ENCODE measurements around the gene BICD2.

BICD2 gene

DNA sequence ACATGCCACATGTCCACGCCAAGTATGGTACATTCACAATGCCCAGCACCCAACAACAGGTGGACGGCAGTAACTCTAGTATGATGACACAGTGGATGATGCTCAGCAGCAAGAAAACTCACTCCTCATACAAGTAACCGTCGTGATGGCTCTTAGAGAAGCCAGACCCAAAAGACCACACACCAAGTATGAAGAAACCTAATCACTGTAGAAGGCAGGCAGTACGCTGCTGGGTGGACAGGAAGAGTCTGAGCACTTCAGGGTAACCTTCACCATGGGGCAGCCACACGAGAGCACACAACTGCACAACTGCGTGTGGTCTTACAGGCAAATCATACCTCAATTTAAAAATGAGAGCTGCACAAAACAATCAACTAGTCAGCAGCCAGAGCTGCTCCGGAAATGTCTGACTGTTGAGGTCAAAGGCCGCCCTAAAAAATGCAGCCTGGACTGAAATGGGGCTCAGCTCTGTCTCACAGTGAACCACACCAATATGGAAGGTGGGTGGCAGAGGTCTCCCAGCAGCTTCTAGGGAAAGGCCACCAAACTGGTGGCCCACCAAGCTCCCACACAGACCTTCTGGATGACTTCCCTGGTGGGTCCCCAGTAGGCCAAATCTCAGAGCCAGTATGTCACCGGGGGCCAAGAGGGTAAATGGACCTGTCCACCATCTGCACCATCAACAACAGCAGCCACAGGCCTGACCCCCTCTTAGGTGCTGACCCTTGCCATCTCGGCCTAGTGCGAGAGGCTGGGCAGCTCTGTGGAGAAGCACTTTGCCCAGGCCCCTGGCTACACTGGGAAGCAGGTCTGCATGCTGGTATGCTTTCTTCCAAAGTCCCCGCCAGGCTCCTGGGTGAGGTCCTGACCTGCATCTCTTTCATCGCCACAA lies 17.8 kb downstream of the BICD2 start:
- no peaks in the 10 kb centered on the region for H3K4me1 ChIP-seq (ENCODE audit: insufficient read depth, low read length)
- no peak overlapping the region for H3K27ac ChIP-seq (ENCODE audit: low read length)
- TF ChIP-seq EZH2 (IDR thresholded peaks at IDR 0.05; ENCODE audit: borderline replicate concordance, low read depth, low read length, severe bottlenecking): no peak
- TF ChIP-seq, protein P1, sequence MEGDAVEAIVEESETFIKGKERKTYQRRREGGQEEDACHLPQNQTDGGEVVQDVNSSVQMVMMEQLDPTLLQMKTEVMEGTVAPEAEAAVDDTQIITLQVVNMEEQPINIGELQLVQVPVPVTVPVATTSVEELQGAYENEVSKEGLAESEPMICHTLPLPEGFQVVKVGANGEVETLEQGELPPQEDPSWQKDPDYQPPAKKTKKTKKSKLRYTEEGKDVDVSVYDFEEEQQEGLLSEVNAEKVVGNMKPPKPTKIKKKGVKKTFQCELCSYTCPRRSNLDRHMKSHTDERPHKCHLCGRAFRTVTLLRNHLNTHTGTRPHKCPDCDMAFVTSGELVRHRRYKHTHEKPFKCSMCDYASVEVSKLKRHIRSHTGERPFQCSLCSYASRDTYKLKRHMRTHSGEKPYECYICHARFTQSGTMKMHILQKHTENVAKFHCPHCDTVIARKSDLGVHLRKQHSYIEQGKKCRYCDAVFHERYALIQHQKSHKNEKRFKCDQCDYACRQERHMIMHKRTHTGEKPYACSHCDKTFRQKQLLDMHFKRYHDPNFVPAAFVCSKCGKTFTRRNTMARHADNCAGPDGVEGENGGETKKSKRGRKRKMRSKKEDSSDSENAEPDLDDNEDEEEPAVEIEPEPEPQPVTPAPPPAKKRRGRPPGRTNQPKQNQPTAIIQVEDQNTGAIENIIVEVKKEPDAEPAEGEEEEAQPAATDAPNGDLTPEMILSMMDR (IDR thresholded peaks at IDR 0.05; ENCODE audit: borderline replicate concordance, extremely low read depth, low read length, poor library complexity, severe bottlenecking): no peak
- no peak overlapping the region for H3K9ac ChIP-seq (ENCODE audit: low read depth, low read length)
- H3K79me2 ChIP-seq (ENCODE audit: insufficient read depth, low read length): peaks cover 96% of the 10 kb centered on the region
- no peak overlapping the region for H3K4me3 ChIP-seq (ENCODE audit: low read depth in 1 of 2, low read length in 2 of 2)
- no peaks in the 10 kb centered on the region for H3K36me3 ChIP-seq (ENCODE audit: insufficient read depth, low read length)
- H4K20me1 ChIP-seq (ENCODE audit: insufficient read depth, low read length): peaks cover 73% of the 10 kb centered on the region
- H3K9me3 ChIP-seq (ENCODE audit: insufficient read depth, low read length, severe bottlenecking): no peaks in the 10 kb centered on the region
- ATAC-seq (ENCODE audit: insufficient read depth, low read depth) (no peak), DNase-seq (no peak)
- no peak overlapping the region for H2AFZ ChIP-seq (ENCODE audit: low read depth, low read length)
- no peaks in the 10 kb centered on the region for H3K27me3 ChIP-seq (ENCODE audit: insufficient read depth, low read length, poor library complexity)
- H3K4me2 ChIP-seq (ENCODE audit: insufficient read depth, low read length): no peak overlapping the region

DNA sequence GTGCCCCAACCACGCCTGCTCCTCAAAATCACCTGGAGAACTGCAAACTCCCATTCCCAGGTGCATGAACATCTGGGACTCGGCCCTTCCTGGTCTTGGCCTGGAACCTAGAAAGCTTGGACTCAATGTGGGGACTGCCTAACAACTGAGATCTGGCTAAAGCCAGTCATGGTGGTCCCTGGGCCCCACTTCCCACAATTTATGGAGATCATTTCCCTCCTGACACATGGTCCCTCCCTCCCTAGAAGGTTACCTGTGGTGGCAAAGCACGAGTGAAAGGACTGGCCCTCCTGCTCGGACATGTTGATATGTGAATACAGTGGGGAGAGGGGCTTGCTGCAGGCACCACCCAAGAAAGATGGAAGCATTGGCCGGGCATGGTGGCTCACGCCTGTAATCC lies 18.8 kb downstream of the BICD2 start:
- Histone ChIP-seq H3K4me1 (ENCODE audit: insufficient read depth, low read length) (no peaks in the 10 kb centered on the region), H3K27ac (ENCODE audit: low read length) (no peak overlapping the region), H3K9me3 (ENCODE audit: insufficient read depth, low read length, severe bottlenecking) (no peaks in the 10 kb centered on the region), H3K79me2 (ENCODE audit: insufficient read depth, low read length) (peaks cover 96% of the 10 kb centered on the region), H3K27me3 (ENCODE audit: insufficient read depth, low read length, poor library complexity) (no peaks in the 10 kb centered on the region), H4K20me1 (ENCODE audit: insufficient read depth, low read length) (peaks cover 81% of the 10 kb centered on the region), H3K4me3 (ENCODE audit: low read depth in 1 of 2, low read length in 2 of 2) (no peak overlapping the region), H3K9ac (ENCODE audit: low read depth, low read length) (no peak overlapping the region), H3K36me3 (ENCODE audit: insufficient read depth, low read length) (no peaks in the 10 kb centered on the region), H2AFZ (ENCODE audit: low read depth, low read length) (no peak overlapping the region), H3K4me2 (ENCODE audit: insufficient read depth, low read length) (no peak overlapping the region)
- no peak for ATAC-seq (ENCODE audit: insufficient read depth, low read depth)
- TF ChIP-seq EZH2 (IDR thresholded peaks at IDR 0.05; ENCODE audit: borderline replicate concordance, low read depth, low read length, severe bottlenecking): no peak
- TF ChIP-seq, protein P1 (IDR thresholded peaks at IDR 0.05; ENCODE audit: borderline replicate concordance, extremely low read depth, low read length, poor library complexity, severe bottlenecking): no peak
- no peak for DNase-seq

DNA sequence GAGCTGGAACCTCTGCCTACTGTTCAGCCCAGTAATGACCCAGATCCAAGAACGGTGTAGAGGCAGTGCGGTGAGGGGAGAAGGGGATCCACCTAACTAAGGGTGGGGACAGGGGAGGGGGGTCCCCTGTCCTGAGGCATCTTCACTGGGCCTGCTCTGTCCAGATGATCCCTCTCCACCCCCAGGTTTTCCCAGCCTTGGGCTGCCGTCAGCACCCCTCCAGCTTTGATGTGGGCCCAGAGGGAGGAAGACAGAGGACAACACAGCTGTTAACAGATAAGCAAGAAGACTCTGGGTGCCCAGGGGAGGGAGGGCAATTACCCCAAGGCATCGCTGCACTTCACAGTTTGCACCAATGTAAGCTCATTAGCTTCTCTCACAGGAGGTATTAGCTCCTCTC lies 19.3 kb downstream of the BICD2 start:
- H3K36me3 ChIP-seq (ENCODE audit: insufficient read depth, low read length): no peaks in the 10 kb centered on the region
- H3K4me1 ChIP-seq (ENCODE audit: insufficient read depth, low read length): no peaks in the 10 kb centered on the region
- peaks cover 81% of the 10 kb centered on the region for H4K20me1 ChIP-seq (ENCODE audit: insufficient read depth, low read length)
- ATAC-seq (ENCODE audit: insufficient read depth, low read depth): no peak
- no peak overlapping the region for H2AFZ ChIP-seq (ENCODE audit: low read depth, low read length)
- H3K79me2 ChIP-seq (ENCODE audit: insufficient read depth, low read length): peaks cover 97% of the 10 kb centered on the region
- no peaks in the 10 kb centered on the region for H3K9me3 ChIP-seq (ENCODE audit: insufficient read depth, low read length, severe bottlenecking)
- no peak for TF ChIP-seq EZH2 (IDR thresholded peaks at IDR 0.05; ENCODE audit: borderline replicate concordance, low read depth, low read length, severe bottlenecking)
- TF ChIP-seq, protein P1 (IDR thresholded peaks at IDR 0.05; ENCODE audit: borderline replicate concordance, extremely low read depth, low read length, poor library complexity, severe bottlenecking): no peak
- no peaks in the 10 kb centered on the region for H3K27me3 ChIP-seq (ENCODE audit: insufficient read depth, low read length, poor library complexity)
- DNase-seq: no peak
- no peak overlapping the region for H3K27ac ChIP-seq (ENCODE audit: low read length)
- H3K9ac ChIP-seq (ENCODE audit: low read depth, low read length): no peak overlapping the region
- no peak overlapping the region for H3K4me2 ChIP-seq (ENCODE audit: insufficient read depth, low read length)
- H3K4me3 ChIP-seq (ENCODE audit: low read depth in 1 of 2, low read length in 2 of 2): no peak overlapping the region
